Parathyroid adenoma (tissue), 2 donors: ENCODE measurements around the gene ATP6V0E1.
"Not testable (repeated sequence)": the region's sequence is repeated elsewhere in the genome, so short reads cannot be mapped to it uniquely, and the experiment has no call there.

Source experiments
- H2AFZ ChIP-seq: fragments of 300-600 bp; sonication (generic); one replicate; pipeline ENCODE4 v1.7.0; 2017; ENCODE audit warnings: antibody characterized with exemption, mild to moderate bottlenecking
- H3K27ac ChIP-seq: fragments of 300-600 bp; sonication (generic); one replicate; pipeline ENCODE4 v1.7.0; 2017
- H3K27me3 ChIP-seq: fragments of 300-600 bp; sonication (generic); one replicate; pipeline ENCODE4 v1.7.0; 2017; ENCODE audit warnings: low read length; ENCODE audit not compliant: control insufficient read depth, insufficient read depth
- H3K36me3 ChIP-seq: fragments of 300-600 bp; sonication (generic); one replicate; pipeline ENCODE4 v1.7.0; 2017; ENCODE audit warnings: low read length; ENCODE audit not compliant: control insufficient read depth, insufficient read depth
- H3K4me1 ChIP-seq: fragments of 300-600 bp; sonication (generic); one replicate; pipeline ENCODE4 v1.7.0; 2017; ENCODE audit warnings: control low read depth
- H3K4me2 ChIP-seq: fragments of 300-600 bp; sonication (generic); one replicate; pipeline ENCODE4 v1.7.0; 2017; ENCODE audit warnings: low read length
- H3K4me3 ChIP-seq: fragments of 300-600 bp; sonication (generic); one replicate; pipeline ENCODE4 v1.7.0; 2017; ENCODE audit warnings: low read depth, low read length
- H3K79me2 ChIP-seq: fragments of 300-600 bp; sonication (generic); one replicate; pipeline ENCODE4 v1.7.0; 2017; ENCODE audit warnings: control low read depth
- H3K9ac ChIP-seq: fragments of 300-600 bp; sonication (generic); one replicate; pipeline ENCODE4 v1.7.0; 2017; ENCODE audit warnings: mild to moderate bottlenecking
- H3K9me3 ChIP-seq: fragments of 300-600 bp; sonication (generic); one replicate; pipeline ENCODE4 v1.7.0; 2017; ENCODE audit warnings: low read length; ENCODE audit not compliant: control insufficient read depth
- CTCF ChIP-seq: fragments of 300-600 bp; sonication (generic); IDR thresholded peaks from one replicate; pipeline ENCODE4 v1.7.0; 2017; ENCODE audit warnings: antibody characterized with exemption, mild to moderate bottlenecking
- donor health status: primary hyperparathyroidism.

The ATP6V0E1 gene

GRCh38 chr5:173015598-173016455 lies 32.3 kb downstream of the ATP6V0E1 start:
- no peaks in the 10 kb centered on the region for H3K36me3 ChIP-seq
- no peaks in the 10 kb centered on the region for H3K27me3 ChIP-seq
- TF ChIP-seq CTCF, result no peak
- peaks cover 21% of the 10 kb centered on the region for H3K4me1 ChIP-seq
- no peak overlapping the region for H2AFZ ChIP-seq
- H3K79me2 ChIP-seq, result peaks cover 18% of the 10 kb centered on the region
- H3K4me3 ChIP-seq, result peak overlapping the region; percentile 11
- H3K4me2 ChIP-seq, result peak overlapping the region; percentile 34
- H3K9me3 ChIP-seq, result no peaks in the 10 kb centered on the region
- no peak overlapping the region for H3K9ac ChIP-seq
- peak overlapping the region; percentile 77 for H3K27ac ChIP-seq

- Histone ChIP-seq H3K9me3 (no peaks in the 10 kb centered on the region), H3K4me1 (peaks cover 21% of the 10 kb centered on the region), H2AFZ (no peak overlapping the region), H3K36me3 (no peaks in the 10 kb centered on the region), H3K4me3 (peak overlapping the region; percentile 11), H3K9ac (no peak overlapping the region), H3K4me2 (peak overlapping the region; percentile 34), H3K79me2 (peaks cover 20% of the 10 kb centered on the region), H3K27ac (peak overlapping the region; percentile 77), H3K27me3 (no peaks in the 10 kb centered on the region)
- no peak for TF ChIP-seq CTCF
These were observed 33.1 kb downstream of the ATP6V0E1 start for GRCh38 chr5:173016598-173017046.

- not testable (repeated sequence) for H3K9ac ChIP-seq, H3K36me3 ChIP-seq, H3K9me3 ChIP-seq, H3K27me3 ChIP-seq, H2AFZ ChIP-seq
- Histone ChIP-seq H3K27ac (peak overlapping the region; percentile 77), H3K79me2 (peaks cover 22% of the 10 kb centered on the region), H3K4me3 (peak overlapping the region; percentile 11), H3K4me1 (peaks cover 21% of the 10 kb centered on the region), H3K4me2 (peak overlapping the region; percentile 34)
These were observed 33.5 kb downstream of the ATP6V0E1 start for GRCh38 chr5:173017087-173017486.

GRCh38 chr5:173018358-173018757 lies 34.8 kb downstream of the ATP6V0E1 start:
- Histone ChIP-seq H2AFZ (no peak overlapping the region), H3K27ac (no peak overlapping the region), H3K36me3 (no peaks in the 10 kb centered on the region), H3K4me3 (no peak overlapping the region), H3K9me3 (no peaks in the 10 kb centered on the region), H3K4me1 (peaks cover 21% of the 10 kb centered on the region), H3K27me3 (no peaks in the 10 kb centered on the region), H3K79me2 (peaks cover 18% of the 10 kb centered on the region), H3K9ac (no peak overlapping the region), H3K4me2 (no peak overlapping the region)
- TF ChIP-seq CTCF, result no peak

- no peak overlapping the region for H3K9ac ChIP-seq
- peaks cover 17% of the 10 kb centered on the region for H3K4me1 ChIP-seq
- peak overlapping the region; percentile 7 for H3K4me2 ChIP-seq
- H2AFZ ChIP-seq, result no peak overlapping the region
- H3K9me3 ChIP-seq, result no peaks in the 10 kb centered on the region
- no peak overlapping the region for H3K4me3 ChIP-seq
- no peaks in the 10 kb centered on the region for H3K36me3 ChIP-seq
- H3K27me3 ChIP-seq, result no peaks in the 10 kb centered on the region
- H3K27ac ChIP-seq, result no peak overlapping the region
- no peak for TF ChIP-seq CTCF
- peaks cover 28% of the 10 kb centered on the region for H3K79me2 ChIP-seq
These were observed 36.6 kb downstream of the ATP6V0E1 start for GRCh38 chr5:173020154-173020581.
